SK-N-SH (cell line): ENCODE data around the gene GARNL3. TPM values are rescaled to one million over a fixed set of nuclear protein-coding genes. Genes with fewer than 3 reads are reported as not detected.

Experiments used
- CTCF ChIA-PET: fragments of 300-600, 350-600 bp; formaldehyde crosslinking; extraction: SDS; loops from one replicate; lab custom pipeline; 2021; lab: Yijun Ruan, JAX
- POLR2A ChIA-PET: fragments of 350-600 bp; sonication (Branson Sonifier 250); formaldehyde crosslinking; extraction: SDS; loops from one replicate; lab custom pipeline; 2020; ENCODE audit warnings: antibody characterized with exemption, inconsistent platforms; lab: Yijun Ruan, JAX
- DNase-seq: peaks from one replicate; pipeline ENCODE4 v3.0.0; 2012
- H2AFZ ChIP-seq: fragments of 200-600 bp; sonication (generic); 2 replicates; pipeline ENCODE4 v1.8.1; 2016; ENCODE audit warnings: antibody characterized with exemption, mild to moderate bottlenecking, low read depth
- H3F3A ChIP-seq: fragments of 200-600 bp; sonication (generic); replicated peaks from 2 replicates; pipeline ENCODE3; 2016; ENCODE audit warnings: antibody characterized with exemption, mild to moderate bottlenecking; ENCODE audit not compliant: insufficient read depth
- H3K27ac ChIP-seq, 2 experiments: fragments of 200-500 bp in 1 of 2; fragments of 200-600 bp in 1 of 2; sonication (Bioruptor generic) in 1 of 2; sonication (generic), shearing (Covaris generic) in 1 of 2; 2 replicates each; pipeline versions ENCODE4 v1.5.1 to v1.6.1; 2014 to 2016; ENCODE audit warnings: low read depth in 2 of 2, inconsistent platforms in 1 of 2, low read length in 1 of 2, mild to moderate bottlenecking in 1 of 2, mixed read lengths in 1 of 2
- H3K27me3 ChIP-seq: fragments of 200-600 bp; sonication (generic), shearing (Covaris generic); 2 replicates; pipeline ENCODE4 v1.6.1; 2016; ENCODE audit warnings: mixed run types; ENCODE audit not compliant: insufficient read depth
- H3K36me3 ChIP-seq, 2 experiments: fragments of 200-500 bp in 1 of 2; fragments of 200-600 bp in 1 of 2; sonication (Bioruptor generic) in 1 of 2; sonication (generic) in 1 of 2; replicated peaks in 1 of 2; 2 replicates each; pipeline versions ENCODE3 to v1.5.1; 2014 to 2016; ENCODE audit warnings: low read length in 1 of 2, mild to moderate bottlenecking in 1 of 2; ENCODE audit not compliant: insufficient read depth in 2 of 2, control insufficient read depth in 1 of 2
- H3K4me1 ChIP-seq, 2 experiments: fragments of 200-500 bp in 1 of 2; fragments of 200-600 bp in 1 of 2; sonication (Bioruptor generic) in 1 of 2; sonication (generic), shearing (Covaris generic) in 1 of 2; 2 replicates each; pipeline versions ENCODE4 v1.5.1 to v1.6.1; 2014 to 2016; ENCODE audit warnings: low read depth in 1 of 2, low read length in 1 of 2, mixed run types in 1 of 2; ENCODE audit not compliant: insufficient read depth in 2 of 2, control insufficient read depth in 1 of 2
- H3K4me2 ChIP-seq: fragments of 200-600 bp; sonication (generic), shearing (Covaris generic); 2 replicates; pipeline ENCODE4 v1.6.1; 2017; ENCODE audit warnings: mixed run types
- H3K4me3 ChIP-seq, 2 experiments: fragments of 200-500 bp in 1 of 2; fragments of 200-600 bp in 1 of 2; sonication (Bioruptor generic) in 1 of 2; sonication (generic), shearing (Covaris generic) in 1 of 2; 2 replicates each; pipeline versions ENCODE4 v1.5.1 to v1.8.1; 2014 to 2016; ENCODE audit warnings: low read depth in 2 of 2, inconsistent platforms in 1 of 2, low read length in 1 of 2, mild to moderate bottlenecking in 1 of 2, mixed read lengths in 1 of 2, moderate library complexity in 1 of 2
- H3K79me2 ChIP-seq: fragments of 200-600 bp; sonication (generic); 2 replicates; pipeline ENCODE4 v1.8.1; 2017; ENCODE audit warnings: mild to moderate bottlenecking; ENCODE audit not compliant: insufficient read depth
- H3K9ac ChIP-seq: fragments of 200-600 bp; sonication (generic); 2 replicates; pipeline ENCODE4 v1.6.1; 2017; ENCODE audit warnings: mixed run types
- H3K9me2 ChIP-seq: fragments of 200-600 bp; sonication (generic); 2 replicates; pipeline ENCODE4 v1.6.1; 2017; ENCODE audit warnings: mixed run types
- H3K9me3 ChIP-seq: fragments of 200-600 bp; sonication (generic); 2 replicates; pipeline ENCODE4 v1.6.1; 2017; ENCODE audit warnings: mixed run types, mild to moderate bottlenecking, moderate library complexity
- H4K20me1 ChIP-seq: fragments of 200-600 bp; sonication (generic); 2 replicates; pipeline ENCODE4 v1.6.1; 2017; ENCODE audit warnings: mild to moderate bottlenecking, mixed run types; ENCODE audit not compliant: insufficient read depth
- CHD2 ChIP-seq: fragments of 150-350 bp; IDR thresholded peaks from 2 replicates; pipeline ENCODE4 v1.6.1; 2018; ENCODE audit warnings: low read length; ENCODE audit not compliant: partially characterized antibody
- ELF1 ChIP-seq: IDR thresholded peaks from 2 replicates; pipeline ENCODE4 v1.4.0; 2012
- EP300 ChIP-seq, 2 experiments: IDR thresholded peaks; 2 replicates each; pipeline versions ENCODE4 v1.4.0 to v1.6.1; 2012; ENCODE audit warnings: borderline replicate concordance in 1 of 2, low read depth in 1 of 2, low read length in 1 of 2
- FOXJ3 ChIP-seq: sonication (generic); formaldehyde crosslinking; IDR thresholded peaks from 2 replicates; pipeline ENCODE4 v1.5.1; 2020; ENCODE audit warnings: mild to moderate bottlenecking, missing genetic modification reagents
- GABPA ChIP-seq: IDR thresholded peaks from 2 replicates; pipeline ENCODE4 v1.4.0; 2012; ENCODE audit warnings: low read depth, mild to moderate bottlenecking
- GATA2 ChIP-seq: sonication (generic); formaldehyde crosslinking; IDR thresholded peaks from 2 replicates; pipeline ENCODE4 v1.5.0; 2020; ENCODE audit warnings: mild to moderate bottlenecking, missing genetic modification reagents
- MXI1 ChIP-seq: IDR thresholded peaks from 2 replicates; pipeline ENCODE4 v1.6.1; 2012; ENCODE audit warnings: mild to moderate bottlenecking, low read depth, low read length, improper control_type of control experiment
- NFIC ChIP-seq: IDR thresholded peaks from 2 replicates; pipeline ENCODE4 v1.4.0; 2012; ENCODE audit warnings: borderline replicate concordance
- NRF1 ChIP-seq: IDR thresholded peaks from 2 replicates; pipeline ENCODE4 v1.6.1; 2012; ENCODE audit warnings: low read depth, mild to moderate bottlenecking, low read length
- POLR2AphosphoS5 ChIP-seq: IDR thresholded peaks from 2 replicates; pipeline ENCODE4 v1.6.1; 2012; ENCODE audit warnings: low read depth, low read length
- RAD21 ChIP-seq: IDR thresholded peaks from 2 replicates; pipeline ENCODE4 v1.6.1; 2012; ENCODE audit warnings: mild to moderate bottlenecking, low read length
- RCOR1 ChIP-seq: fragments of 150-350 bp; IDR thresholded peaks from 2 replicates; pipeline ENCODE4 v1.6.1; 2017; ENCODE audit warnings: antibody characterized with exemption, low read length
- RXRA ChIP-seq: IDR thresholded peaks from 2 replicates; pipeline ENCODE4 v1.4.0; 2012; ENCODE audit warnings: low read depth, mild to moderate bottlenecking, borderline replicate concordance
- WGBS: methylation state at CpG from one replicate; pipeline ENCODE4 v1.1.6; 2017; ENCODE audit warnings: low lambda C conversion rate; 5-methylcytosine and 5-hydroxymethylcytosine counted together
- polyA plus RNA-seq, 3 experiments: library from polyadenylated mRNA; depleted of rRNA; stranded (reverse); fragments of >200 nt; gene quantifications; 2 replicates each; pipeline ENCODE4 v1.2.3, GENCODE V29; 2012
- TF ChIP-seq, protein P1 (sequence below): IDR thresholded peaks from 2 replicates; pipeline ENCODE4; 2012
- TF ChIP-seq, protein P2 (sequence below): IDR thresholded peaks from 2 replicates; pipeline ENCODE4 v1.4.0; 2012; ENCODE audit warnings: low read depth
- TF ChIP-seq, protein P3 (sequence below): fragments of 200-600 bp; sonication (generic); IDR thresholded peaks from 2 replicates; pipeline ENCODE4 v1.6.1; 2017; ENCODE audit warnings: antibody characterized with exemption, mild to moderate bottlenecking, moderate library complexity
- TF ChIP-seq, protein P4 (sequence below): IDR thresholded peaks from 2 replicates; pipeline ENCODE4 v1.6.1; 2012; ENCODE audit warnings: mild to moderate bottlenecking, low read depth, low read length, moderate library complexity
- TF ChIP-seq, protein P5 (sequence below): fragments of 150-350 bp; IDR thresholded peaks from 2 replicates; pipeline ENCODE4 v1.6.1; 2017; ENCODE audit warnings: antibody characterized with exemption, low read length, low read depth, borderline replicate concordance

Gene GARNL3
- polyA plus RNA-seq, 1 of the 3 experiments (the other 2 are of a cell fraction): 9.1 TPM

DNA sequence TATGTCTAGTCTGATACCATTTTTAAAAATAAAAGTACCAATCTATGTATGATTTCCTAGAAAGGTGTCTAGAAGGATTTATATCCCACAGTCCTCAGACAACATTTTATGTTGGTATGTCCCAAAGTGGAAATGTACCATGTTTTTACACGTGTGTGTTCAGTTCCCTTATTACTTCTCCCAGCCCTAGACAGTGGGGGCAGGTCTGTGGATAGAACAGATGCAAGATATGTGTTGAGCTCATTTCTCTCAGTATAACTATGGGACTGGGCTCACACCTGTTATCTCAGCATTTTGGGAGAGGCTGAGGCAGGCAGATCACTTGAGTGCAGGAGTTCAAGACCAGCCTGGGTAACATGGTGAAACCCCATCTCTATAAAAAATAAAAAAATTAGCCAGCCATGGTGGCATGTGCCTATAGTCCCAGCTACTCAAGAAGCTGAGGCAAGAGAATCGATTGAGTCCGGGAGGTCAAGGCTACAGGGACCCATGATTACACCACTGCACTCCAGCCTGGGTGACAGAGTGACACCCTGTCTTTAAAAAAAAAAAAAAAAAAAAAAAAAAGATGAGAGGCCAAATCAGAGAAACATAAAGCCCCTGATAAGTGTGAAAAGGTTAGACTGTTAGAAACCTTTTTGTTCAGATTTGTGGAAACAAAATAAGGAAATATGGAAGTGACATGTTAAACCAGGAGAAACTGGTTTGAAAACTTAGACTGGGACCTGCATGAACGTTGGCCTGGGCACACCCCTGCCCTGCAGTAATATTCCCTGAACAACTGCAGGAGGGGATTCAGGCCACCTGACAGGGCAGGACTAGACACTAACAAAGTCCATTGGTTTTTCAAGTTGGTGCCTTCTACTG, 125.0 kb downstream of the GARNL3 start:
- no peak for DNase-seq
- TF ChIP-seq ELF1 (no peak), CHD2 (no peak), GATA2 (CRISPR knock-in tag) (no peak), NRF1 (no peak), RCOR1 (no peak), POLR2AphosphoS5 (no peak), MXI1 (no peak), NFIC (no peak), RAD21 (no peak), RXRA (no peak), EP300 (IDR thresholded peaks at IDR 0.05; ENCODE audit: borderline replicate concordance in 1 of 2, low read depth in 1 of 2, low read length in 1 of 2) (no peak), FOXJ3 (CRISPR knock-in tag) (no peak), GABPA (no peak)
- TF ChIP-seq, protein P1, sequence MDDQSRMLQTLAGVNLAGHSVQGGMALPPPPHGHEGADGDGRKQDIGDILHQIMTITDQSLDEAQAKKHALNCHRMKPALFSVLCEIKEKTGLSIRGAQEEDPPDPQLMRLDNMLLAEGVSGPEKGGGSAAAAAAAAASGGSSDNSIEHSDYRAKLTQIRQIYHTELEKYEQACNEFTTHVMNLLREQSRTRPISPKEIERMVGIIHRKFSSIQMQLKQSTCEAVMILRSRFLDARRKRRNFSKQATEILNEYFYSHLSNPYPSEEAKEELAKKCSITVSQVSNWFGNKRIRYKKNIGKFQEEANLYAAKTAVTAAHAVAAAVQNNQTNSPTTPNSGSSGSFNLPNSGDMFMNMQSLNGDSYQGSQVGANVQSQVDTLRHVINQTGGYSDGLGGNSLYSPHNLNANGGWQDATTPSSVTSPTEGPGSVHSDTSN: no peak
- TF ChIP-seq, protein P2, sequence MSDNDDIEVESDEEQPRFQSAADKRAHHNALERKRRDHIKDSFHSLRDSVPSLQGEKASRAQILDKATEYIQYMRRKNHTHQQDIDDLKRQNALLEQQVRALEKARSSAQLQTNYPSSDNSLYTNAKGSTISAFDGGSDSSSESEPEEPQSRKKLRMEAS: no peak
- TF ChIP-seq, protein P3, sequence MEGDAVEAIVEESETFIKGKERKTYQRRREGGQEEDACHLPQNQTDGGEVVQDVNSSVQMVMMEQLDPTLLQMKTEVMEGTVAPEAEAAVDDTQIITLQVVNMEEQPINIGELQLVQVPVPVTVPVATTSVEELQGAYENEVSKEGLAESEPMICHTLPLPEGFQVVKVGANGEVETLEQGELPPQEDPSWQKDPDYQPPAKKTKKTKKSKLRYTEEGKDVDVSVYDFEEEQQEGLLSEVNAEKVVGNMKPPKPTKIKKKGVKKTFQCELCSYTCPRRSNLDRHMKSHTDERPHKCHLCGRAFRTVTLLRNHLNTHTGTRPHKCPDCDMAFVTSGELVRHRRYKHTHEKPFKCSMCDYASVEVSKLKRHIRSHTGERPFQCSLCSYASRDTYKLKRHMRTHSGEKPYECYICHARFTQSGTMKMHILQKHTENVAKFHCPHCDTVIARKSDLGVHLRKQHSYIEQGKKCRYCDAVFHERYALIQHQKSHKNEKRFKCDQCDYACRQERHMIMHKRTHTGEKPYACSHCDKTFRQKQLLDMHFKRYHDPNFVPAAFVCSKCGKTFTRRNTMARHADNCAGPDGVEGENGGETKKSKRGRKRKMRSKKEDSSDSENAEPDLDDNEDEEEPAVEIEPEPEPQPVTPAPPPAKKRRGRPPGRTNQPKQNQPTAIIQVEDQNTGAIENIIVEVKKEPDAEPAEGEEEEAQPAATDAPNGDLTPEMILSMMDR: no peak
- TF ChIP-seq, protein P4, sequence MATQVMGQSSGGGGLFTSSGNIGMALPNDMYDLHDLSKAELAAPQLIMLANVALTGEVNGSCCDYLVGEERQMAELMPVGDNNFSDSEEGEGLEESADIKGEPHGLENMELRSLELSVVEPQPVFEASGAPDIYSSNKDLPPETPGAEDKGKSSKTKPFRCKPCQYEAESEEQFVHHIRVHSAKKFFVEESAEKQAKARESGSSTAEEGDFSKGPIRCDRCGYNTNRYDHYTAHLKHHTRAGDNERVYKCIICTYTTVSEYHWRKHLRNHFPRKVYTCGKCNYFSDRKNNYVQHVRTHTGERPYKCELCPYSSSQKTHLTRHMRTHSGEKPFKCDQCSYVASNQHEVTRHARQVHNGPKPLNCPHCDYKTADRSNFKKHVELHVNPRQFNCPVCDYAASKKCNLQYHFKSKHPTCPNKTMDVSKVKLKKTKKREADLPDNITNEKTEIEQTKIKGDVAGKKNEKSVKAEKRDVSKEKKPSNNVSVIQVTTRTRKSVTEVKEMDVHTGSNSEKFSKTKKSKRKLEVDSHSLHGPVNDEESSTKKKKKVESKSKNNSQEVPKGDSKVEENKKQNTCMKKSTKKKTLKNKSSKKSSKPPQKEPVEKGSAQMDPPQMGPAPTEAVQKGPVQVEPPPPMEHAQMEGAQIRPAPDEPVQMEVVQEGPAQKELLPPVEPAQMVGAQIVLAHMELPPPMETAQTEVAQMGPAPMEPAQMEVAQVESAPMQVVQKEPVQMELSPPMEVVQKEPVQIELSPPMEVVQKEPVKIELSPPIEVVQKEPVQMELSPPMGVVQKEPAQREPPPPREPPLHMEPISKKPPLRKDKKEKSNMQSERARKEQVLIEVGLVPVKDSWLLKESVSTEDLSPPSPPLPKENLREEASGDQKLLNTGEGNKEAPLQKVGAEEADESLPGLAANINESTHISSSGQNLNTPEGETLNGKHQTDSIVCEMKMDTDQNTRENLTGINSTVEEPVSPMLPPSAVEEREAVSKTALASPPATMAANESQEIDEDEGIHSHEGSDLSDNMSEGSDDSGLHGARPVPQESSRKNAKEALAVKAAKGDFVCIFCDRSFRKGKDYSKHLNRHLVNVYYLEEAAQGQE: no peak
- TF ChIP-seq, protein P5, sequence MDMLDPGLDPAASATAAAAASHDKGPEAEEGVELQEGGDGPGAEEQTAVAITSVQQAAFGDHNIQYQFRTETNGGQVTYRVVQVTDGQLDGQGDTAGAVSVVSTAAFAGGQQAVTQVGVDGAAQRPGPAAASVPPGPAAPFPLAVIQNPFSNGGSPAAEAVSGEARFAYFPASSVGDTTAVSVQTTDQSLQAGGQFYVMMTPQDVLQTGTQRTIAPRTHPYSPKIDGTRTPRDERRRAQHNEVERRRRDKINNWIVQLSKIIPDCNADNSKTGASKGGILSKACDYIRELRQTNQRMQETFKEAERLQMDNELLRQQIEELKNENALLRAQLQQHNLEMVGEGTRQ: no peak
- Histone ChIP-seq H3K9ac (no peak overlapping the region), H3K27ac (peak overlapping the region in 1 of 2 experiments; percentile 80; a peak in 2 of 4 replicates), H3K27me3 (no peaks in the 10 kb centered on the region), H3K79me2 (no peaks in the 10 kb centered on the region), H3K4me2 (no peak overlapping the region), H4K20me1 (no peaks in the 10 kb centered on the region; the same call in 1 of the 2 replicates), H3K9me3 (no peaks in the 10 kb centered on the region), H3K36me3 (no peaks in the 10 kb centered on the region), H3K4me1 (peaks cover 0 to 9% of the 10 kb centered on the region in 2 experiments; a peak in 1 of 4 replicates), H2AFZ (no peak overlapping the region), H3F3A (peaks cover 30% of the 10 kb centered on the region), H3K4me3 (no peak overlapping the region), H3K9me2 (no peaks in the 10 kb centered on the region)
- POLR2A ChIA-PET: no interaction called here
- WGBS: 99% methylated on average over 4 of the region's 4 CpGs
- CTCF ChIA-PET: no interaction called here
